ENCODE results near the gene CEP89.

CEP89 gene

GRCh38 chr19:32831611-32832010 lies 140.1 kb downstream of the CEP89 start:
- no peak for DNase-seq

- no peak for DNase-seq
Measured at GRCh38 chr19:32830231-32831014, 141.3 kb downstream of the CEP89 start.

- DNase-seq: no peak
Measured at GRCh38 chr19:32829345-32829896, 142.3 kb downstream of the CEP89 start.

GRCh38 chr19:32828643-32829344 lies 143.0 kb downstream of the CEP89 start:
- no peak for DNase-seq

- DNase-seq: no peak
Measured at GRCh38 chr19:32828139-32828538, 143.6 kb downstream of the CEP89 start.
